Activated CD4-positive, alpha-beta T cell treated with anti-CD3 and anti-CD28 coated beads for 1 hour (primary cell): ENCODE measurements around the gene ACP2.
"Not testable (repeated sequence)": the region's sequence is repeated elsewhere in the genome, so short reads cannot be mapped to it uniquely, and the experiment has no call there.

Experiments used
- DNase-seq: peaks from one replicate; pipeline ENCODE4 v3.0.0-alpha.2; 2020

The ACP2 gene

DNA sequence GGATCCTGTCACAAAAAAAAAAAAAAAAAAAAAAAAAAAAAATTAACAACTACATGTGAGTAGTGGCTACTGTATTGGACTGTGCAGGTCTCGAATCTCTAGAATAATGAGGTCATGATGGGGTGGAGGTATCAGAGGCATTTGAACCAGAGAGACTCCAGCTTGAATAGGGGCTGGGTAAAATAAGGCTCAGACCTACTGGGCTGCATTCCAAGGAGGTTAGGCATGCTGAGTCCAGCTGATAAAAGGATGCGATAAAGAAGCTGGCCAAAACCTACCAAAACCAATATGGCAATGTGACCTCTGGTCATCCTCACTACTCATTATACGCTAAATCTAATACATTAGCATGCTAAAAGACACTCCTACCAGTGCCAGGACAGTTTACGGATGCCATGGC lies 56.5 kb downstream of the ACP2 start:
- no peak for DNase-seq

- DNase-seq: not testable (repeated sequence)
Observed at GRCh38 chr11:47191137-47191536, 57.5 kb downstream of the ACP2 start.
